Liver (tissue), 9 donors: ENCODE measurements around the gene JDP2. TPM values are rescaled to one million over a fixed set of nuclear protein-coding genes. Genes with fewer than 3 reads are reported as not detected.

Source experiments
- DNase-seq: peaks from one replicate; pipeline ENCODE4 v3.0.0-alpha.2; 2017; ENCODE audit warnings: low spot score
- H3K27ac ChIP-seq, 2 donors: one replicate each; pipeline ENCODE4 v1.7.0; 2013; ENCODE audit warnings: inconsistent platforms in 2 of 2, low read length in 2 of 2, control low read depth in 1 of 2, low read depth in 1 of 2, mild to moderate bottlenecking in 1 of 2
- H3K27me3 ChIP-seq, 4 donors: one replicate each; pipeline versions ENCODE4 v1.6.1 to v1.7.0; 2013; ENCODE audit warnings: low read length in 3 of 4, inconsistent platforms in 1 of 4, mild to moderate bottlenecking in 1 of 4, moderate library complexity in 1 of 4; ENCODE audit not compliant: control insufficient read depth in 4 of 4, insufficient read depth in 4 of 4
- H3K36me3 ChIP-seq, 4 donors: one replicate each; pipeline versions ENCODE4 v1.6.1 to v1.7.0; 2013; ENCODE audit warnings: low read length in 3 of 4, mild to moderate bottlenecking in 3 of 4, low read depth in 1 of 4, moderate library complexity in 1 of 4; ENCODE audit not compliant: control insufficient read depth in 4 of 4, insufficient read depth in 3 of 4
- H3K4me1 ChIP-seq, 4 donors: one replicate each; pipeline versions ENCODE4 v1.6.1 to v1.7.0; 2013; ENCODE audit warnings: low read length in 3 of 4, mild to moderate bottlenecking in 3 of 4, moderate library complexity in 1 of 4; ENCODE audit not compliant: control insufficient read depth in 4 of 4, insufficient read depth in 4 of 4
- H3K4me3 ChIP-seq, 3 donors: one replicate each; pipeline versions ENCODE4 v1.6.1 to v1.7.0; 2013; ENCODE audit warnings: low read length in 3 of 3, control low read depth in 1 of 3, low read depth in 1 of 3, mild to moderate bottlenecking in 1 of 3
- H3K9ac ChIP-seq, 2 donors: one replicate each; pipeline ENCODE4 v1.7.0; 2013; ENCODE audit warnings: low read length in 2 of 2, mild to moderate bottlenecking in 2 of 2, moderate library complexity in 2 of 2, control low read depth in 1 of 2, low read depth in 1 of 2
- H3K9me3 ChIP-seq, 4 donors: one replicate each; pipeline versions ENCODE4 v1.6.1 to v1.7.0; 2013; ENCODE audit warnings: low read length in 3 of 4; ENCODE audit not compliant: control insufficient read depth in 4 of 4
- EGR1 ChIP-seq, 2 donors: IDR thresholded peaks; 2 replicates each; pipeline ENCODE4 v1.6.1; 2016 to 2018; ENCODE audit warnings: antibody characterized with exemption in 2 of 2, low read depth in 2 of 2
- FOXA1 ChIP-seq: IDR thresholded peaks from 2 replicates; pipeline ENCODE4 v1.6.1; 2016; ENCODE audit warnings: antibody characterized with exemption
- FOXA2 ChIP-seq: IDR thresholded peaks from 2 replicates; pipeline ENCODE4 v1.6.1; 2016; ENCODE audit warnings: antibody characterized with exemption
- GABPA ChIP-seq, 2 donors: IDR thresholded peaks in 1 of 2; conservative IDR thresholded peaks in 1 of 2; 2 replicates each; pipeline ENCODE4 v1.6.1; 2016; ENCODE audit warnings: antibody characterized with exemption in 2 of 2, mild to moderate bottlenecking in 1 of 2, moderate library complexity in 1 of 2
- HNF4A ChIP-seq, 2 donors: conservative IDR thresholded peaks; 2 replicates each; pipeline ENCODE4 v1.6.1; 2016; ENCODE audit warnings: antibody characterized with exemption in 2 of 2, mild to moderate bottlenecking in 2 of 2
- HNF4G ChIP-seq: IDR thresholded peaks from 2 replicates; pipeline ENCODE4 v1.6.1; 2016; ENCODE audit warnings: antibody characterized with exemption
- JUND ChIP-seq, 2 donors: IDR thresholded peaks; 2 replicates each; pipeline ENCODE4 v1.6.1; 2016; ENCODE audit warnings: antibody characterized with exemption in 2 of 2
- NR2F2 ChIP-seq: IDR thresholded peaks from 2 replicates; pipeline ENCODE4 v1.6.1; 2016; ENCODE audit warnings: antibody characterized with exemption
- RAD21 ChIP-seq, 2 donors: IDR thresholded peaks; 2 replicates each; pipeline ENCODE4 v1.6.1; 2016; ENCODE audit warnings: antibody characterized with exemption in 2 of 2, mild to moderate bottlenecking in 2 of 2
- RXRA ChIP-seq, 2 donors: IDR thresholded peaks; 2 replicates each; pipeline ENCODE4 v1.6.1; 2017 to 2018; ENCODE audit warnings: antibody characterized with exemption in 2 of 2, mild to moderate bottlenecking in 1 of 2
- SP1 ChIP-seq: IDR thresholded peaks from 2 replicates; pipeline ENCODE4 v1.6.1; 2018; ENCODE audit warnings: antibody characterized with exemption, mild to moderate bottlenecking
- TAF1 ChIP-seq: conservative IDR thresholded peaks from 2 replicates; pipeline ENCODE4 v1.6.1; 2016; ENCODE audit warnings: antibody characterized with exemption, mild to moderate bottlenecking
- YY1 ChIP-seq: IDR thresholded peaks from 2 replicates; pipeline ENCODE4 v1.6.1; 2016; ENCODE audit warnings: antibody characterized with exemption, mild to moderate bottlenecking
- WGBS: extraction: QIAGEN DNeasy Blood & Tissue Kit; methylation state at CpG from one replicate; pipeline ENCODE4 v1.1.7; 2013; 5-methylcytosine and 5-hydroxymethylcytosine counted together
- polyA plus RNA-seq, 2 donors: library from polyadenylated mRNA; stranded (reverse) in 1 of 2; unstranded in 1 of 2; fragments of 200-250 nt in 1 of 2; fragments of >200 nt in 1 of 2; fragmentation: Nextera tagmentation in 1 of 2; extraction: Ambion mirVana in 1 of 2; gene quantifications; one replicate each; pipeline versions ENCODE4 v1.2.1 to v1.2.3, GENCODE V29; 2013 to 2015
- total RNA-seq, 2 donors: library from RNA; depleted of rRNA; stranded (reverse); fragments of >200 nt; gene quantifications; one replicate each; pipeline ENCODE4 v1.2.3, GENCODE V29; 2014
- TF ChIP-seq, protein P1 (sequence below): IDR thresholded peaks from 2 replicates; pipeline ENCODE4 v1.6.1; 2016; ENCODE audit warnings: antibody characterized with exemption
- TF ChIP-seq, protein P2 (sequence below): IDR thresholded peaks from 2 replicates; pipeline ENCODE4 v1.6.1; 2016; ENCODE audit warnings: antibody characterized with exemption
- TF ChIP-seq, protein P3 (sequence below): IDR thresholded peaks from 2 replicates; pipeline ENCODE4 v1.6.1; 2016; ENCODE audit warnings: antibody characterized with exemption, mild to moderate bottlenecking
- TF ChIP-seq, protein P4 (sequence below): fragments of 150-350 bp; IDR thresholded peaks from 2 replicates; pipeline ENCODE4 v1.5.1; 2017; ENCODE audit warnings: improper control_type of control experiment, low read depth, low read length; ENCODE audit not compliant: missing input control
- TF ChIP-seq, protein P5 (sequence below): IDR thresholded peaks from 2 replicates; pipeline ENCODE4 v1.6.1; 2016; ENCODE audit warnings: antibody characterized with exemption
- donor health status: healthy.
- donor health status: healthy.
- donor health status: healthy.
- donor health status: healthy.
- donor health status: healthy.

Gene JDP2
- total and polyA plus RNA-seq, 4 donors: 2.4 to 14.6 (median 8.7) TPM

DNA sequence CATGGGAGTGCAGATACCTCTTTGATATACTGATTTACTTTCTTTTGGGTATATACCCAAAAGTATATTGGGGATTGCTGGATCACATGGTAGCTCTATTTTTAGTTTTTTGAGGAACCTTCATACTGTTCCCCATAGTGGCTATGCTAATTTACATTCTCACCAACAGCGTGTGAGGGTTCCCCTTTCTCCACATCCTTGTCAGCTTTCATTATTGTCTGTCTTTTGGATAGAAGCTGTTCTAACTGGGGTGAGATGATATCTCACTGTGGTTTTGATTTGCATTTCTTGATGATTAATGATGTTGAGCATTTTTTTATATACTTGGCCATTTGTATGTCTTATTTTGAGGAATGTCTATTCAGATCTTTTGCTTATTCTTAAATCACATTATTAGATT, 44.1 kb upstream of the JDP2 start:
- Histone ChIP-seq H3K36me3 (no peaks in the 10 kb centered on the region), H3K4me1 (no peaks in the 10 kb centered on the region), H3K4me3 (no peak overlapping the region), H3K9ac (no peak overlapping the region), H3K9me3 (no peaks in the 10 kb centered on the region), H3K27ac (no peak overlapping the region), H3K27me3 (no peaks in the 10 kb centered on the region)
- no peak for DNase-seq
- TF ChIP-seq, protein P1, sequence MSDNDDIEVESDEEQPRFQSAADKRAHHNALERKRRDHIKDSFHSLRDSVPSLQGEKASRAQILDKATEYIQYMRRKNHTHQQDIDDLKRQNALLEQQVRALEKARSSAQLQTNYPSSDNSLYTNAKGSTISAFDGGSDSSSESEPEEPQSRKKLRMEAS: no peak
- TF ChIP-seq FOXA2 (no peak), YY1 (no peak), TAF1 (no peak), FOXA1 (no peak), SP1 (no peak), GABPA (IDR thresholded peaks at IDR 0.05 in 1 of 2, conservative IDR thresholded peaks at IDR 0.05 in 1 of 2) (no peak), RAD21 (IDR thresholded peaks at IDR 0.05) (no peak), JUND (IDR thresholded peaks at IDR 0.05) (no peak), HNF4G (no peak), RXRA (IDR thresholded peaks at IDR 0.05) (no peak), NR2F2 (no peak), EGR1 (IDR thresholded peaks at IDR 0.05; ENCODE audit: low read depth in 2 of 2) (no peak), HNF4A (conservative IDR thresholded peaks at IDR 0.05) (no peak)
- TF ChIP-seq, protein P2, sequence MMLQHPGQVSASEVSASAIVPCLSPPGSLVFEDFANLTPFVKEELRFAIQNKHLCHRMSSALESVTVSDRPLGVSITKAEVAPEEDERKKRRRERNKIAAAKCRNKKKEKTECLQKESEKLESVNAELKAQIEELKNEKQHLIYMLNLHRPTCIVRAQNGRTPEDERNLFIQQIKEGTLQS: no peak
- TF ChIP-seq, protein P3, sequence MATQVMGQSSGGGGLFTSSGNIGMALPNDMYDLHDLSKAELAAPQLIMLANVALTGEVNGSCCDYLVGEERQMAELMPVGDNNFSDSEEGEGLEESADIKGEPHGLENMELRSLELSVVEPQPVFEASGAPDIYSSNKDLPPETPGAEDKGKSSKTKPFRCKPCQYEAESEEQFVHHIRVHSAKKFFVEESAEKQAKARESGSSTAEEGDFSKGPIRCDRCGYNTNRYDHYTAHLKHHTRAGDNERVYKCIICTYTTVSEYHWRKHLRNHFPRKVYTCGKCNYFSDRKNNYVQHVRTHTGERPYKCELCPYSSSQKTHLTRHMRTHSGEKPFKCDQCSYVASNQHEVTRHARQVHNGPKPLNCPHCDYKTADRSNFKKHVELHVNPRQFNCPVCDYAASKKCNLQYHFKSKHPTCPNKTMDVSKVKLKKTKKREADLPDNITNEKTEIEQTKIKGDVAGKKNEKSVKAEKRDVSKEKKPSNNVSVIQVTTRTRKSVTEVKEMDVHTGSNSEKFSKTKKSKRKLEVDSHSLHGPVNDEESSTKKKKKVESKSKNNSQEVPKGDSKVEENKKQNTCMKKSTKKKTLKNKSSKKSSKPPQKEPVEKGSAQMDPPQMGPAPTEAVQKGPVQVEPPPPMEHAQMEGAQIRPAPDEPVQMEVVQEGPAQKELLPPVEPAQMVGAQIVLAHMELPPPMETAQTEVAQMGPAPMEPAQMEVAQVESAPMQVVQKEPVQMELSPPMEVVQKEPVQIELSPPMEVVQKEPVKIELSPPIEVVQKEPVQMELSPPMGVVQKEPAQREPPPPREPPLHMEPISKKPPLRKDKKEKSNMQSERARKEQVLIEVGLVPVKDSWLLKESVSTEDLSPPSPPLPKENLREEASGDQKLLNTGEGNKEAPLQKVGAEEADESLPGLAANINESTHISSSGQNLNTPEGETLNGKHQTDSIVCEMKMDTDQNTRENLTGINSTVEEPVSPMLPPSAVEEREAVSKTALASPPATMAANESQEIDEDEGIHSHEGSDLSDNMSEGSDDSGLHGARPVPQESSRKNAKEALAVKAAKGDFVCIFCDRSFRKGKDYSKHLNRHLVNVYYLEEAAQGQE: no peak
- TF ChIP-seq, protein P4, sequence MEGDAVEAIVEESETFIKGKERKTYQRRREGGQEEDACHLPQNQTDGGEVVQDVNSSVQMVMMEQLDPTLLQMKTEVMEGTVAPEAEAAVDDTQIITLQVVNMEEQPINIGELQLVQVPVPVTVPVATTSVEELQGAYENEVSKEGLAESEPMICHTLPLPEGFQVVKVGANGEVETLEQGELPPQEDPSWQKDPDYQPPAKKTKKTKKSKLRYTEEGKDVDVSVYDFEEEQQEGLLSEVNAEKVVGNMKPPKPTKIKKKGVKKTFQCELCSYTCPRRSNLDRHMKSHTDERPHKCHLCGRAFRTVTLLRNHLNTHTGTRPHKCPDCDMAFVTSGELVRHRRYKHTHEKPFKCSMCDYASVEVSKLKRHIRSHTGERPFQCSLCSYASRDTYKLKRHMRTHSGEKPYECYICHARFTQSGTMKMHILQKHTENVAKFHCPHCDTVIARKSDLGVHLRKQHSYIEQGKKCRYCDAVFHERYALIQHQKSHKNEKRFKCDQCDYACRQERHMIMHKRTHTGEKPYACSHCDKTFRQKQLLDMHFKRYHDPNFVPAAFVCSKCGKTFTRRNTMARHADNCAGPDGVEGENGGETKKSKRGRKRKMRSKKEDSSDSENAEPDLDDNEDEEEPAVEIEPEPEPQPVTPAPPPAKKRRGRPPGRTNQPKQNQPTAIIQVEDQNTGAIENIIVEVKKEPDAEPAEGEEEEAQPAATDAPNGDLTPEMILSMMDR: no peak
- TF ChIP-seq, protein P5, sequence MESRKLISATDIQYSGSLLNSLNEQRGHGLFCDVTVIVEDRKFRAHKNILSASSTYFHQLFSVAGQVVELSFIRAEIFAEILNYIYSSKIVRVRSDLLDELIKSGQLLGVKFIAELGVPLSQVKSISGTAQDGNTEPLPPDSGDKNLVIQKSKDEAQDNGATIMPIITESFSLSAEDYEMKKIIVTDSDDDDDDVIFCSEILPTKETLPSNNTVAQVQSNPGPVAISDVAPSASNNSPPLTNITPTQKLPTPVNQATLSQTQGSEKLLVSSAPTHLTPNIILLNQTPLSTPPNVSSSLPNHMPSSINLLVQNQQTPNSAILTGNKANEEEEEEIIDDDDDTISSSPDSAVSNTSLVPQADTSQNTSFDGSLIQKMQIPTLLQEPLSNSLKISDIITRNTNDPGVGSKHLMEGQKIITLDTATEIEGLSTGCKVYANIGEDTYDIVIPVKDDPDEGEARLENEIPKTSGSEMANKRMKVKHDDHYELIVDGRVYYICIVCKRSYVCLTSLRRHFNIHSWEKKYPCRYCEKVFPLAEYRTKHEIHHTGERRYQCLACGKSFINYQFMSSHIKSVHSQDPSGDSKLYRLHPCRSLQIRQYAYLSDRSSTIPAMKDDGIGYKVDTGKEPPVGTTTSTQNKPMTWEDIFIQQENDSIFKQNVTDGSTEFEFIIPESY: no peak
- 75% methylated on average over 1 of the region's 1 CpG for WGBS
